HG03571 (cell line): ENCODE results near the gene ZC3H15.
"Not testable (repeated sequence)": the region's sequence is repeated elsewhere in the genome, so short reads cannot be mapped to it uniquely, and the experiment has no call there.

Experiments used
- ATAC-seq: cut with Tn5 transposase; IDR thresholded peaks from one replicate; pipeline ENCODE4 v1.9.1; 2021; ENCODE audit not compliant: unreplicated experiment

Gene ZC3H15

DNA sequence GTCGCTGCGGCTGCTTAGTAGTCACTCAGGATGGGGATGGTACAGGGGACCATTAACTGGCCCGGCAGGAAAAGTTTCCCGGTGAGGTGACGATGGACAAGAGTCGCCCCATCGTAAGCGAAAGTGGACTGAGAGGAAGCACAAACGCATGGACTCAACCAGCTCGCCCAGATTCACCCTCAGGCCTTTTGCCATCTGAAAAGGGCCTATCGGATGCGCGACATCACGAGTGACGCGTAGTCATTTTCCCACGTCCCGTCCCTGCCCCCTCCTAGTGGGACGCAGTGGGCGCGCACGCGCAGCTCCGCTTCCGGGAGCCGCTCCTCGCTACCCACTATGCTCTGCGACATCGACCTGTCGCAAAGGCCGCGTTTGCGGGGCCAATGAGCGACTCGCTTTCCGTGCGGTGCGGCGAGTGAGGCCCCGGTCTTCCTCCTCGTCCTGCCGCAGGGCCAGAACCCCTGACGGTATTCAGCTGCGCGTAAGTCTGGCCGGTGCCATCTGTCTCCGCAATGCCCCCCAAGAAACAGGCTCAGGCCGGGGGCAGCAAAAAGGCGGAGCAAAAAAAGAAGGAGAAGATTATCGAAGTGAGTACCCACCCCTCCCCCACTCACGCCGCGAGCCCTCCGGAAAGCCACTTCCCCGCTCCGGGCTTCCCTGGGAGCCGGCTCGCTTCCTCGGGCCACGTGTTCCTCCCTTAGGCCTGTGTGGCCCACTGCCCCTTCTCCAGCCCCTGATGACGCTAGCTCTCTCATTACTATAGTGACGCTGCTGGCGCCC, at the start of gene ZC3H15:
Gene ZC3H15 (plus strand): TSS at position 390 of the 780 bp plus-strand sequence. CDS start 123 bp downstream, at position 513.
- peak; percentile 87 for ATAC-seq

DNA sequence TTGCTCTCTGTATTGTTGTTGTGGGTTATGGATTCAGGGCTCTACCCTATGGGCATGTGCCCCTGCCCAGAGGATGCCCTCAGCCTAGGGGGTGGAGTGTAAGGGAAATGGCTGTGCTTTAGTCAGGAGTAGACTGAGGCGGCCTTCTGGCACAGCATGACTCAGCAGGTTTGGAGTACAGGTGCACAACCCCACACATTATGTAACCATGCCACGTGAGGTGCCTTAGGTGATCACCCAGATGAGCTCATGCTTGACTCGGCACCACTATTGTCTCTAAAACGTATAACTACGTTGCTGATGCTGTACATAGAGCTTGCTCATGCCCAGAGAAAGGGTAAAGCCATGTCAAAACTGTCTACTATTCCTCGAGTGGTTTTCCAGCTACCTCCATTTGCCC, 48.3 kb upstream of the ZC3H15 start:
- ATAC-seq: no peak

DNA sequence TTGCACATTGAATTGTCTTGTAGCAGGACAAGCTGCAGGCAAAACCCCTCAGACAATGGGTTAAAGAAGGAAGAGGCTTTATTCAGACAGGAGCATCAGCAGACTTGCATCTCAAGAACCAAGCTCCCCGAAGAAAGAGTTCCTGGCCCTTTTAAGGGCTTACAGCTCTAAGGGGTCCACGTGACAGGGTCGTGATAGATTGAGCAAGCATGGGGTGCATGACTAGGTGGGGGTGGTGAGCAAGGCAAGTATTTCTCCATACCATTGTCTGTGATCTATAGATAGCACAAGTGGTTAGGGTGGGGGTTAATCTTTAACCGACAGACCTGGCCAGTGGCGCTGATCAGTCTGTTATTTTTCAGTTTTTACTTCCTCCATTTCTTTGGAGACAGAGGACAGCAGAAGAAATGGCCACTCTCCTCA, 46.4 kb upstream of the ZC3H15 start:
- not testable (repeated sequence) for ATAC-seq

DNA sequence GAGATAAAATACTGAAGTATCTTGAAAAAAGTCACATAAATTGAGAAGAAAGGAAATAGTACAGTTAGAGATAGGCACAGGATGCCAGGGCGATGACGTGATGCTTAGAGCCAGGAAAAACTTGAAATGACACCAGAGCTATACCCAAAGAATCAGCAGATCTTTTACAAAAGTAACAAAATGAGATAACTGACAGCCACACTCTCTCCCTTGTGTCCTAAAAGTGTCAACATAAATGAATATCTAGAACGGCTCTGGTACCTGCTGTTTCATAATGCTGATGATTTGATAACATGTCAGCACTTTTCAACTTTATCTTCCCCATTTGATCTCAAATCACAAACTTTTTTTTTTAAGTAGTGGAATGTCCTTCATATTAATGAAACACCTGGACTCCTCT, 45.6 kb upstream of the ZC3H15 start:
- no peak for ATAC-seq

DNA sequence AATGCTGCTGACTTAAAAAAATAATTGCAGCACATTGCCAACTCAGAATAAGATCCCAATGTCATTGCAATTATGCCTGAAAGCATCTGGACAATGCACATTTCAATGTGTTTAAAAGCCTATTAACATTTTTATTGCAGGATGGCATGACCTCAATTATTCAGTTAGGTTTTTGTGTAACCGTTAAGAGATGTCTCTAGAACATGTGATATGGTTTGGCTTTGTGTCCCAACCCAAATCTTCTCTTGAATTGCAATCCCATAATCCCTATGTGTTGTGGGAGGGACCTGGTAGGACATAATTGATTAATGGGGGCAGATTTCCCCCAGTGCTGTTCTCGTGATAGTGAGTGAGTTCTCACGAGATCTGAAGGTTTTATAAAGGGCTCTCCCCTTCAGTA, 43.2 kb upstream of the ZC3H15 start:
- ATAC-seq: no peak

DNA sequence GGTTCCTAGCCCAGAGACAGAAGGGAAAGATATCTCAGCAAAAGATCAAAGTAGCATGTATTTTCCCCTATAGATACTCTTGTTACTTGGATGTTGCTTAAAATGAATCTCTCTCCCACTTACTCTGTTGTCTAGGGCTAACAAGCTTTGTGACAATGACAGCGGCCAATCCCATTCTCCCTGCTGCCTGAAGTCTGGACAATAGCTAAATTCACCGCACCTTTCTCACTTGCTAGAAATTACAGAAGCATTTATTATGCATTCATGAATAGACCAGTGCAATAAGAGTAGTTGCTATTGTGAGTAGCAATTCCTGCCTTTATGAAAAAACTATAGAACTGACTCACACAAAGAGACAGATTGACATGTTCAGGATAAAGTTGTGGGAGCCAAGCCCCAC, 42.2 kb upstream of the ZC3H15 start:
- no peak for ATAC-seq

DNA sequence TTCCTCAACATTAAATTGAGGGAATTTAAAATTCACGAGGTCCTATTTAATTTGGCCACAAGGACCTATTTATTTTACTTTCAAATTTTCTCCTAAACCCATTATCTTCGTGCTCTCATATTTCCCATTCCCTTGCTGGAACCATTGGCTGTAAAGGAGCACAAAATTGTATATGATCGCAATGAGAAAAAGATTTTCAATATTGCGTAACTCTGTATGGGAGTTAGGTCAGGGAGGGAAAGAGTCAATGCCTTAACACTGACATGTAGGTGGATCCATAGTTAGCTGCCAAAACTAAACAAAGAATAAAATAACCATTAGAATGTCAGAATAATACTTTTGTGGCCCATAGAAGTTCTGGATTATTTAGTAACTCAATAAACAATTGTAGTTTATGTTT, 40.6 kb upstream of the ZC3H15 start:
- no peak for ATAC-seq

DNA sequence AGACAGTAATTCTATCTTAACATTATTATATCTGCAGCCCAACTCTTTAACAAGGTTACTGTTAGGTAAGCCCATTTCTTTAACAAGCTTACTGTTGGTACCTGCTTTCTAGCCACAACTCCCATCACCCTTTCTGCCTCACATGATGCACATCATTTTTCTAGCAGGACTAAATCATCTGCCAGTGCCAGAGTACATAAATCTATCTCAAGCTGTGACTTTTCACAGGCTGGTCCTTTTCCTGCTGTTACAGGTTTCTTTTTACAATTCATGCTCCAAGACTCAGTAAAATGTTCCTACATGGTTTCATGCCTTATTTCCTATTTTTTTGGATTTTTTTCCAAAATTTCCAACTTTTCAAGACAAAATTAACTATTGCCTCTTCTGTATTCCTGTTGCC, 30.4 kb upstream of the ZC3H15 start:
- ATAC-seq: no peak

DNA sequence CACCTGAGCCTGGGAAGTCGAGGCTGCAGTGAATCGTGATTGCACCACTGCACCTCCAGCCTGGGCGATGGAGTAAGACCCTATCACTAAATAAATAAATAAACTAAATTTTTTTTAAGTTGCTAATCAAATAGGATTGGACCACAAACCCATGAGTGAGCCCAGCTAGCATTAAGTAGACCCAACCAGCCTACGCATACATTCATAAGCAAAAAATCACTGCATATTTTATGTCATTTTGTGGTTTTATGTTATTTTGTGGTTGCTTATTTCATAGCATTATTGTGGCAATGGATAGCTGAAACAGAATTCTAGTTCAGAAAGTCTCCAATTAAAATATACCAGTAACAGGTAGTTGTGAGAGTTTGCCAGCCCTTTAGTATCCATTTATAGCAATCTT, 29.1 kb upstream of the ZC3H15 start:
- ATAC-seq: no peak

DNA sequence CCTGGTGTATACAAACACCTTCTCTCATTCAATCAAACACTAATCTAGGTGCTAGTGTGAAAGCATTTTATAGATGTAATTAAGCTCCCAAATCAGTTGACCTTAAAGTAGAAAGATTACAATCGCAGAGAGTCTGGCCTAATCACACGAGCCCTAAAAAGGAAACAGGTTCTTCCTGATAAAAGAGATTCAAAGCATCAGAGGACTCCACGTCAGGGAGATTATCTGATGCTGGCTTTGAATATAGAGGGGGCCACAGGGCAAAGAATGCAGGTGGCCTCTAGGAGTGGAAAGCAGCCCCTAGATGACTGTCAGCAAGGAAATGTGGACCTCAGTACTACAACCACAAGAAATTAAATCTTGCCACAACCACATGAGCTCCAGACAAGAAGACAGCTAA, 28.2 kb upstream of the ZC3H15 start:
- ATAC-seq: no peak

DNA sequence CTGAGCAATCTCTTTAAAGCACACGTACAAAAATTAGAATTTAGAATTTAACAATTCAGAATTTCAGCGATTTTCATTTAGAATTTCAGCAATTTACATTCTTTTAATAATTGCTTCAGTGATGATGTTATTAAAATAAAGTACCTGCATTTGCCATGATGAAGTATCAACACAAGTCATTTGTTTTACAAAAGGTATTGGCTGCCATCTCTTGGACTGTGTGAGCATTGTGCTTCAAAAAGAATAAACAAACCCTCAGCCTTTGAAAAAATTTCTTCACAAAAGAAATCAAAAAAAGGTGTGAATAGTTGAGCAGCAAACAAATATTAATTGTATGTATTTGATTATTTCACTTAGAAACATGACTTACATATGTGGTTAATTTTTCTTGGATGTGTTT, 27.1 kb upstream of the ZC3H15 start:
- ATAC-seq: no peak

DNA sequence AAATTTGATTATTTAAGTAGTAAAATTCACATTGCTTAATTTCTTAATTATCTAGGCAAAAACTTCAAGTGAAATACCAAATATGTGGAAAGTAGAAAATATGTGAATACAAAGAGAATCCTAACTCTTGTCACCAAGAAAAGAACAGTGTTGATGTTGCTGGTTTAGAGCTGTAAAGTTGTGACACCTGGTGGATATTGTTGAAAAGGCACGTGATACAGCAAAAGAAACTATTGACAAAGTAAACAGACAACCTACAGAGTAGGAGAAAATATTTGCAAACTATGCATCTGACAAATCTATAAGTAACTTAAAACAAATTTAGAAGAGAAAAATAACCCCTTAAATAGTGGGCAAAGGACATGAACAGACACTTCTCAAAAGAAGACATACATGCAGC, 25.6 kb upstream of the ZC3H15 start:
- ATAC-seq: no peak

DNA sequence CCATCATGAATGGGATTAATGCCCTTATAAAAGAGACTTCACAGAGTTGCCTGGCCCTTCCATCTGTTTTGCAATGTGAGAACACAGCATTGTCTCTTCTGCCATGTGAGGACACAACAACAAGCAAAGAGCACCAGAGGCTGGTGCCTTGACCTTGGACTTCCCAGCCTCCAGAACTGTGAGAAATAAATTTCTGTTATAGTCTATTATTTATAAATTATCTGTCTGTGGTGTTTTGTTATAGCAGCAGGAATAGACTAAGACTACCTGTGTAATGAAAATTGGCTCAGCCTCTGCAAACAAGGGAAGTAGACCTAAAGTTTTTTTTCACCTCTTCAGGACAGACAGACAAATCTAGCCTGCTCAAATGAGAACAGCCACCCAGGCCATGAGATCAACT, 19.3 kb upstream of the ZC3H15 start:
- no peak for ATAC-seq

DNA sequence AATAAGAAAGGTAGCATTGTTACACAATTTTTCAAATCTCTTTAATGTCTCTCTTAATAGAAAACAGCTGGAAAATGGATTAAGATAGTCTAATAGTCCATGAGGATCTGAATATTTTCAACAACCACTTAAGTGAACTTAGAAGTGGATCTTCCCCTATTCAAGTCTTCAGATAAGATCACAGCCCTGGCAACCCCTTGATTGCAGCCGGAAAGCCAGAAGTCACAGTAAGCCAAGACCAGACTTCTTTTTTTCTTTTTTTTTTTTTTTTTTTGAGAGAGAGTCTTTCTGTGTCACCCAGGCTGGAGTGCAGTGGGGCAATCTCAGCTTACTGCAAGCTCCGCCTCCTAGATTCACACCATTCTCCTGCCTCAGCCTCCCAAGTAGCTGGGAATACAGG, 18.6 kb upstream of the ZC3H15 start:
- no peak for ATAC-seq

DNA sequence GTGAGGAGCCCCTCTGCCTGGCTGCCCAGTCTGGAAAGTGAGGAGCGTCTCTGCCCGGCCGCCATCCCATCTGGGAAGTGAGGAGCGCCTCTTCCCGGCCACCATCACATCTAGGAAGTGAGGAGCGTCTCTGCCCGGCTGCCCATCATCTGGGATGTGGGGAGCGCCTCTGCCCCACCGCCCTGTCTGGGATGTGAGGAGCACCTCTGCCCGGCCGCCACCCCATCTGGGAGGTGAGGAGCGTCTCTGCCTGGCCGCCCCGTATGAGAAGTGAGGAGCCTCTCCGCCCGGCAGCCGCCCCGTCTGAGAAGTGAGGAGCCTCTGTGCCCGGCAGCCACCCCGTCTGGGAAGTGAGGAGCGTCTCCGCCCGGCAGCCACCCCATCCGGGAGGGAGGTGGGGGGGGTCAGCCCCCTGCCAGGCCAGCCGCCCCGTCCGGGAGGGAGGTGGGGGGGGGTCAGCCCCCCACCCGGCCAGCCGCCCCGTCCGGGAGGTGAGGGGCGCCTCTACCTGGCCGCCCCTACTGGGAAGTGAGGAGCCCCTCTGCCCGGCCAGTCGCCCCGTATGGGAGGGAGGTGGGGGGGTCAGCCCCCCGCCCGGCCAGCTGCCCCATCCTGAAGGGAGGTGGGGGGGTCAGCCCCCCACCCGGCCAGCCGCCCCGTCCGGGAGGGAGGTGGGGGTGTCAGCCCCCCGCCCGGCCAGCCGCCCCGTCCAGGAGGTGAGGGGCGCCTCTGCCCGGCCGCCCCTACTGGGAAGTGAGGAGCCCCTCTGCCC, 13.2 kb upstream of the ZC3H15 start:
- not testable (repeated sequence) for ATAC-seq

DNA sequence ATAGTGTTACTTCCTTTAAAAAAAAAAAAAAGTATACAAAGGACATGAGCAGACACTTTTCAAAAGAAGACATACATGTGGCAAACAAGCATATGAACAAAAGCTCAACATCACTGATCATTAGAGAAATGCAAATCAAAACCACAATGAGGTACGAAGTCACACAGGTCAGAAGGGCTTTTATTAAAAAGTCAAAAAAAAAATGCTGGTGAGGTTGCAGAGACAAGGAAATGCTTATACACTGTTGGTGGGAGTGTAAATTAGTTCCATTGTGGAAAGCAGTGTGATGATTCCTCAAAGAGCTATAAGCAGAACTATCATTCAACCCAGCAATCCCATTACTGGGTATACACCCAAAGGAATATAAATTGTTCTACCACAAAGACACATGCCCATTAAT, 11.8 kb upstream of the ZC3H15 start:
- ATAC-seq: not testable (repeated sequence)

DNA sequence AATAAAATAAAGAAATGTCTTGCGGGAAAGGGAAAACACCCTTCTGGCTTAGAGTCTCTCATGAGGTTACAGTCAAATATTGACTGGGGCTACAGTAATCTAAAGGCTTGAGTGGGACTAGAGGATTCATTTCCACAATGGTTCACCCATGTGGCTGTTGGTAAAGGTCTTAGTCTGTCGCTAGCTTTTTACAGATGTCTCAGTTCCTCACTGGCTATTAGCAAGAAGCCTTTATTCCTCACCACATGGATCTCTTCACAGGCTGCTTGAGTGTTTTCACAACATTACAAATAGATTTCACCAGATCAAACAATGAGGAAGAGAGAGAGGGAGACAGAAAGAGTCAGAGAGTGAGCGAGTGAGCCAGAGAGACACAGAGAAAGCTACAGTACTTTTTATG, 8.3 kb upstream of the ZC3H15 start:
- no peak for ATAC-seq

DNA sequence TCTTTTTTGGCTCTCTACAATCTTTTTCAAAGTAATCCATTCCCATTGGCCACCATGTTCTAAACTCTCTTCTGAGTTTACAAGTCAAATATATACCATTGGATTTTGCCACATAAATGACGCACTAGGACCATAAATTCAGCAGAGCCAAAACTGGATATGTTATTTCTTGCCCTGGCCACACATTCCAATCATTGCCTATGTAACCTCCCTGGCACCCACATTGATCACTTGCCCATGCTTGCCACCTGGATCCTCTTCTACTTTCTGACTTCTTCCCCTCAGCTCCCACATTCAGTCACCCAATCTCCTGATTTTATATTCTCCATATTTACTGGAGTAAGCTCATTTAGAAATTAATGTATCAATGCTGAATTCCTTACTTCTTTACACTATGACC, 5.1 kb upstream of the ZC3H15 start:
- no peak for ATAC-seq

DNA sequence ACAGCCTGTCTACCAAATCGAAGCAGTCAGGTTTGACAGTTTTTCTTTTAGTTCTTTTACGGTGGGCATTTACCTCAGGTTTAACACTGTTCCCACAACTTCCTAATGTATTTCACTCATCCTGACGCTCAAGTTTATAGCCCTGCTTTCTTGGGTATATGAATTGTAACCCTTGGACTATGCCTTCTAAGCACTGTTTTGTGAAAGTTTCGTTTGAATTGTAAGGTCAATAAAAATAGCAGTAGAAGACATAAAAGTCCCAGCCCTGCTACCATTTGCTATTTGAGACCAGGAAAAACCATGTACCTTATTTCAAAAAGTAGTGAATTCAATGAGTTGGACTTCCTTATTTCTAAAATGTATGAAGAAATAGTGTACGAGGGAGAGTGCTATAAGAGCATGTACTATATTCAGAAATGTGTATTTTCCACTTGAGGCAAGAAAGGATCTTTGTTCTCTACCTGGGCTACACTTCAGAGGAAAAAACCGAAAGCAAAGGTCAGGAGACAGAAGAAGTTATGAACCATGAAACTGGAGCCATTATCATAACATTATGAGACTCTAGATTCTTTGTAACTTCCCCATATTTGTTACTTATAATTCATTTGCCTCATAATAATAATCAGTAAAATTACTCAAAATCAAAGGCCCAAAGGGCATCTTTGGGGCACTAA, 1.9 kb upstream of the ZC3H15 start:
- ATAC-seq: no peak

DNA sequence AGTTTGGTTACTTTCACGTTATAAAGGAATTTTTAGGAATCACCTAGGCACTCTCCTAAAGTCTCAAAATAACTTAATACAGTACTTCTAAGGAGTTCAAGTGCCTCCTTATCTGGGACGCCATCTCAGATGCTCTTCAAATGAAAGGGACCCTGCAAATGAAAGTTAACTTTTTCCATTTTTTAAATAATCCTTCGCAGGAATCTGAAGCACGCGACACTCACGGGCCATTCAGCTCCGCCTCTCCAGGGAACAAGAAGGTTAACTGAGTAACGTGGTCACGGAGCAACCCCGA, 537 bp upstream of the ZC3H15 start:
- no peak for ATAC-seq

DNA sequence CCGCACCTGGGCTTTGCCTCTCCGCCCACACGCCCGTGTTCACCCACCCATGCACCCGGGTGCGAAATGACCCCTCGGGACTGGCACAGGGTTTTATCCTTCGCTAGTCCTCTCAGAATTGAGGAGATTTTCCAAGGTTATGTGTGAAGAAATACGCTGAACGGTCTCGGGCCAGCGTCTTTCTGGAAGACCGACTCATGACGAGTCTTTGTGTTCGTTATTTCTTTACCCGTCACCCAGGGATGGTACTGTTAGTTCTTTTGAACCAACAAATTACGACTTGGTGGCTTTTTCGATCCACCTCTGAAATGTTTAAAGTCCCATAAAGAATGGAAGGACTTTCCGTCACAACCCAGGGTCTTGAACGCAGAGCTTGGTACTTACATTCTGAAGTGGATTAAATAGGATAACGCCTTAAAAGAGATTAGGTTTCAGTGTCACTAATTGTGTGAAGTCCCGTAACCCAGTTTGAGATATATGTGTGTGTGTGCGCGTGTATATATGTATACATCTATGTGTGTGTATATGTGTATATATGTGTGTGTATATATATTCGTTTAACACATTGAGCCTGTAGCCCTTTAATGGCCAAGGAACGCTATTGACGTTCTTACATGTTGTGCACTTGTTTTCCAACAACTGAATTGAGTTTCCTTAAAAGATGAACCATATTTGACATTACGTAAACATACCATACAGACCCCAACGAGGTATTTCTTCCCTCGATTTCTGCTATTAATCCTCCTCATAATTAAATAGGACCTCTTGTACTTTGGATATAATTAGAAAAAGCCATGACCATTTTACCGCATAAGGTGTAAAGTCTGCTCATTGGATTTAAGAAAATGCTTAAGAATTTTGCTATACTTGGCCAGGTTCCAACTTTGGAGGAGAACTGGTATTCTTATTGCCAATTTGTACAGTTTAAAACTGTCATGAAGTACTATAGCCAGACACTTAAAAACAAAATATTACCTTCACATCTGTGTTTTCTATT, 889 bp downstream of the ZC3H15 start:
- ATAC-seq: no peak
